ENCODE measurements around the gene PHF2.

PHF2 gene

GRCh38 chr9:93601063-93601462, 24.7 kb downstream of the PHF2 start (continued):
- TF ChIP-seq ZBTB10 (tag by site-specific recombination; IDR thresholded peaks at IDR 0.05), result no peak
- TF ChIP-seq ZNF302 (tag by site-specific recombination; IDR thresholded peaks at IDR 0.05; ENCODE audit: low read depth), result no peak
- TF ChIP-seq TSHZ1 (tag by site-specific recombination; IDR thresholded peaks at IDR 0.05; ENCODE audit: borderline replicate concordance), result no peak
- no peak for TF ChIP-seq ZNF140 (tag by site-specific recombination; IDR thresholded peaks at IDR 0.05)
- no peak for TF ChIP-seq ZNF621 (tag by site-specific recombination; IDR thresholded peaks at IDR 0.05)
- no peak for TF ChIP-seq ZNF112 (tag by site-specific recombination; IDR thresholded peaks at IDR 0.05)
- no peak for TF ChIP-seq MEIS1 (CRISPR knock-in tag; IDR thresholded peaks at IDR 0.05; ENCODE audit: borderline replicate concordance)

DNA sequence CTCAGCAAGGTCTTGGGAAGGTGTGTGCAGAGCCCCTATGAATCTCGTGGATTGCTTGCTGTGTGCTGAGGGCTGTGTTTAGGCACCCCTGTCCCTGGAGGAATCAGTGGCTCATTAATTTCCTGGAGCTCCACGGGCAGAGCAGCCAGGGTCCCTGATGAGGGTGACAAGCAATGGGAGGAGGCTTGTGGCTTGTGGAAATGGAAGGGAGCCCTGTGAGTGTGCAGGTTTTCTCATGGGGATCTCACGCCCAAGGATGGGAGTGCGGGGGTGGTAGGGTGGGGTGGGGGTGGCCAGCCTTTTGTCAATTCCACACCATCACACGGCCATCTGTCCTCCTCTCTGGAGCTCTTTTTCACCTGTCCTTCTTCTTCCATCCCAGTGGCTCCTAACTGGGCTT, 25.3 kb downstream of the PHF2 start:
- Histone ChIP-seq H3K9me3 (ENCODE audit: control insufficient read depth, insufficient read depth, low read depth, low read length) (no peaks in the 10 kb centered on the region), H3K4me3 (ENCODE audit: low read depth, low read length) (no peak overlapping the region), H3K27ac (ENCODE audit: extremely low read depth, low read depth, low read length) (no peak overlapping the region), H3K36me3 (ENCODE audit: control insufficient read depth in 2 of 2, insufficient read depth in 1 of 2, low read length in 2 of 2) (no peaks in the 10 kb centered on the region), H3K4me1 (ENCODE audit: control insufficient read depth, insufficient read depth, low read length) (peaks cover 5% of the 10 kb centered on the region; the same call in 1 of the 2 replicates)
- ChIA-PET CTCF (interaction anchor here (1.8 kb wide), 1 partner anchor 9 kb away, joined by 6 read pairs; no protein-coding TSS in a partner anchor), POLR2A (no interaction called here)
- TF ChIP-seq SP3 (tag by site-specific recombination; IDR thresholded peaks at IDR 0.05) (no peak), ZBTB21 (tag by site-specific recombination; IDR thresholded peaks at IDR 0.05) (no peak), GLIS1 (tag by site-specific recombination; IDR thresholded peaks at IDR 0.05) (no peak), ZNF792 (tag by site-specific recombination; IDR thresholded peaks at IDR 0.05) (no peak), ZNF239 (tag by site-specific recombination; IDR thresholded peaks at IDR 0.05) (no peak)

- no peak for TF ChIP-seq ZNF654 (tag by site-specific recombination; IDR thresholded peaks at IDR 0.05; ENCODE audit: low read depth)
- TF ChIP-seq ZNF16 (tag by site-specific recombination; IDR thresholded peaks at IDR 0.05; ENCODE audit: low read depth), result no peak
- TF ChIP-seq ZNF211 (tag by site-specific recombination; IDR thresholded peaks at IDR 0.05; ENCODE audit: low read depth), result no peak
- no peak for TF ChIP-seq GLIS2 (tag by site-specific recombination; IDR thresholded peaks at IDR 0.05)
- TF ChIP-seq, protein P1, sequence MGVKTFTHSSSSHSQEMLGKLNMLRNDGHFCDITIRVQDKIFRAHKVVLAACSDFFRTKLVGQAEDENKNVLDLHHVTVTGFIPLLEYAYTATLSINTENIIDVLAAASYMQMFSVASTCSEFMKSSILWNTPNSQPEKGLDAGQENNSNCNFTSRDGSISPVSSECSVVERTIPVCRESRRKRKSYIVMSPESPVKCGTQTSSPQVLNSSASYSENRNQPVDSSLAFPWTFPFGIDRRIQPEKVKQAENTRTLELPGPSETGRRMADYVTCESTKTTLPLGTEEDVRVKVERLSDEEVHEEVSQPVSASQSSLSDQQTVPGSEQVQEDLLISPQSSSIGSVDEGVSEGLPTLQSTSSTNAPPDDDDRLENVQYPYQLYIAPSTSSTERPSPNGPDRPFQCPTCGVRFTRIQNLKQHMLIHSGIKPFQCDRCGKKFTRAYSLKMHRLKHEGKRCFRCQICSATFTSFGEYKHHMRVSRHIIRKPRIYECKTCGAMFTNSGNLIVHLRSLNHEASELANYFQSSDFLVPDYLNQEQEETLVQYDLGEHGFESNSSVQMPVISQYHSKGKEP (tag by site-specific recombination; IDR thresholded peaks at IDR 0.05), result no peak
- TF ChIP-seq ZNF221 (tag by site-specific recombination; IDR thresholded peaks at IDR 0.05; ENCODE audit: borderline replicate concordance), result no peak
- TF ChIP-seq ZNF423 (tag by site-specific recombination; IDR thresholded peaks at IDR 0.05), result no peak
- no peak for TF ChIP-seq ZNF157 (tag by site-specific recombination; IDR thresholded peaks at IDR 0.05)
- Histone ChIP-seq H3K4me3 (ENCODE audit: low read depth, low read length) (no peak overlapping the region), H3K36me3 (ENCODE audit: control insufficient read depth in 2 of 2, insufficient read depth in 1 of 2, low read length in 2 of 2) (no peaks in the 10 kb centered on the region), H3K27ac (ENCODE audit: extremely low read depth, low read depth, low read length) (no peak overlapping the region), H3K4me1 (ENCODE audit: control insufficient read depth, insufficient read depth, low read length) (peaks cover 5% of the 10 kb centered on the region; the same call in 1 of the 2 replicates), H3K9me3 (ENCODE audit: control insufficient read depth, insufficient read depth, low read depth, low read length) (no peaks in the 10 kb centered on the region)
- ChIA-PET POLR2A (no interaction called here), CTCF (interaction anchor here (1.8 kb wide), 1 partner anchor 10 kb away, joined by 6 read pairs; no protein-coding TSS in a partner anchor)
Measured at GRCh38 chr9:93603011-93603410, 26.6 kb downstream of the PHF2 start.

Data from HEK293 (cell line).